Measurements from ENCODE around the gene ADRM1. TPM values are rescaled to one million over a fixed set of nuclear protein-coding genes. Genes with fewer than 3 reads are reported as not detected.

Gene ADRM1
- total RNA-seq, 4 donors from 2014 or later, result 84.7 to 155 (median 146) TPM

DNA sequence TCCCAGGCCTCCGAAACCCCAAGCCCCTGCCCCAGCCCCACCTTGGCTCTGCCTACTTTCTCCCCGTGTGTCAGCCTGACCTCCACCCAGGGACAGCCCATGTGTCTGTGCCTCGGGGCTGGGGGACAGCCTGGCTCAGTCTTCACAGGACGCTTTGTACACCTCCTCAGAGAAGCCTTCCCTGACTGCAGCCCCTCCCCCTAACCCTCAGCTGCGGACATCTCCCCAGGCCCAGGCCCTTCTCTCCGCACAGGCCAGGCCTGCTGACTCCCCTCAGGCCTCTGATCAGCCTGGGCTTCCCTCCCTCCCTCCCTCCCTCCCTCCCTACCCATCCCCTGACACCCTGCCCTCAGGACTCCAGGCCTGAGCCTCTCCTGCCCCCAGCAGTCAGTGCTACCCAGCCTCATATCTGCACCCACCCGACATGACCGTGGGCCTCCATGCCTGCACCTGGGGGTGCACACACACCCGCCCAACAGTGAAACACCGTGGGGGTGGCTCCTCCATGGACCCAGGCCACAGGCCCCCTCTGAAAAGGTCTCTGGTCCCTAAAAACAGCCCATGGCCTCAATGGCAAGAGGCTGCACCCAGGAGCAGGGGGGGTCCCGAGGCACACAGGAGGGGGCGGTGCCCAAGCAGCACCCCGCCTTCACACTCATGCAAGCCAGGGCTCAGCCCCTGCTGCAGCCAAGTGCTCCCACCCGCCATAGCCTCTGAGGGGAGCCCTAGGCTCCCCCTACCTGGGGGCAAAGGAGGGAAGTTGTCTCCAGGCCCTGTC lies 51.4 kb downstream of the ADRM1 start:
- no peak overlapping the region for H3K4me3 ChIP-seq
- no peaks in the 10 kb centered on the region for H3K27me3 ChIP-seq
- WGBS, result 64% methylated on average over 9 of the region's 14 CpGs
- no peaks in the 10 kb centered on the region for H3K9me3 ChIP-seq
- H3K36me3 ChIP-seq, result peaks cover 12% of the 10 kb centered on the region
- TF ChIP-seq POLR2A (IDR thresholded peaks at IDR 0.05) (no peak), CTCF (IDR thresholded peaks at IDR 0.05) (no peak), EP300 (IDR thresholded peaks at IDR 0.05) (no peak), POLR2AphosphoS5 (IDR thresholded peaks at IDR 0.05) (no peak)
- H3K27ac ChIP-seq, result peak overlapping the region; percentile 82
- H3K4me1 ChIP-seq, result peaks cover 95% of the 10 kb centered on the region
- DNase-seq (ENCODE audit: low spot score in 2 of 2), result no peak

GRCh38 chr20:62354811-62355341 lies 52.1 kb downstream of the ADRM1 start:
- Histone ChIP-seq H3K9me3 (no peaks in the 10 kb centered on the region), H3K27me3 (no peaks in the 10 kb centered on the region), H3K36me3 (peaks cover 12% of the 10 kb centered on the region), H3K4me1 (peaks cover 100% of the 10 kb centered on the region), H3K27ac (peak overlapping the region; percentile 82), H3K4me3 (peak overlapping the region; percentile 14)
- TF ChIP-seq CTCF (IDR thresholded peaks at IDR 0.05) (no peak), POLR2AphosphoS5 (IDR thresholded peaks at IDR 0.05) (no peak), EP300 (IDR thresholded peaks at IDR 0.05) (no peak), POLR2A (IDR thresholded peaks at IDR 0.05) (no peak)
- DNase-seq (ENCODE audit: low spot score in 2 of 2), result no peak
- WGBS, result no CpG with 5 or more reads among the region's 16 CpGs

DNA sequence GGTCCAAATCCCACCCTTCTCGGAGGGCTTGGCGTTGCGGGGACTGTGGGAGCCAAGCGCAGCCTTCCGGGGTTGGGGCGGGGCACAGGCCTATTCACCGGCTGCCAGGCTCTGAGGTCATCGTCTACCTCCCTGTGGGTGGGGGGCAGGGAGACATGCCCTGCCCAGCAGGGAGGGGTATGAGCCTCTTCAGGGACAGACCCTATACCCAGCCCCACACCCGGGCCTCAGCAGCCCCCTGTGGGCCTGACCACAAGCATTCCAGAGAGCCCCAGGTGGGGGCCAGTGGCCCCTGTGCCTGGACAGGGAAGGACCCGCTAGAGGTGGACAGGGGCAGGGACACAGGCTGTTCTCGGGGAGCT lies 52.7 kb downstream of the ADRM1 start:
- peaks cover 12% of the 10 kb centered on the region for H3K36me3 ChIP-seq
- H3K27ac ChIP-seq, result peak overlapping the region; percentile 82
- peaks cover 97% of the 10 kb centered on the region for H3K4me1 ChIP-seq
- WGBS, result no CpG with 5 or more reads among the region's 11 CpGs
- H3K27me3 ChIP-seq, result no peaks in the 10 kb centered on the region
- no peaks in the 10 kb centered on the region for H3K9me3 ChIP-seq
- H3K4me3 ChIP-seq, result peak overlapping the region; percentile 14
- DNase-seq (ENCODE audit: low spot score in 2 of 2), result no peak
- TF ChIP-seq EP300 (IDR thresholded peaks at IDR 0.05), result no peak
- no peak for TF ChIP-seq CTCF (IDR thresholded peaks at IDR 0.05)
- no peak for TF ChIP-seq POLR2A (IDR thresholded peaks at IDR 0.05)

- peak overlapping the region; percentile 14 for H3K4me3 ChIP-seq
- no peaks in the 10 kb centered on the region for H3K9me3 ChIP-seq
- H3K36me3 ChIP-seq, result peaks cover 10% of the 10 kb centered on the region
- peak overlapping the region; percentile 82 for H3K27ac ChIP-seq
- no peaks in the 10 kb centered on the region for H3K27me3 ChIP-seq
- TF ChIP-seq POLR2A (IDR thresholded peaks at IDR 0.05), result no peak
- TF ChIP-seq EP300 (IDR thresholded peaks at IDR 0.05), result no peak
- TF ChIP-seq POLR2AphosphoS5 (IDR thresholded peaks at IDR 0.05), result no peak
- TF ChIP-seq CTCF (IDR thresholded peaks at IDR 0.05), result no peak
- WGBS, result 35% methylated on average over 14 of the region's 29 CpGs
- DNase-seq (ENCODE audit: low spot score in 2 of 2), result no peak
- peaks cover 97% of the 10 kb centered on the region for H3K4me1 ChIP-seq
These were observed 53.2 kb downstream of the ADRM1 start for GRCh38 chr20:62355878-62356588.

DNA sequence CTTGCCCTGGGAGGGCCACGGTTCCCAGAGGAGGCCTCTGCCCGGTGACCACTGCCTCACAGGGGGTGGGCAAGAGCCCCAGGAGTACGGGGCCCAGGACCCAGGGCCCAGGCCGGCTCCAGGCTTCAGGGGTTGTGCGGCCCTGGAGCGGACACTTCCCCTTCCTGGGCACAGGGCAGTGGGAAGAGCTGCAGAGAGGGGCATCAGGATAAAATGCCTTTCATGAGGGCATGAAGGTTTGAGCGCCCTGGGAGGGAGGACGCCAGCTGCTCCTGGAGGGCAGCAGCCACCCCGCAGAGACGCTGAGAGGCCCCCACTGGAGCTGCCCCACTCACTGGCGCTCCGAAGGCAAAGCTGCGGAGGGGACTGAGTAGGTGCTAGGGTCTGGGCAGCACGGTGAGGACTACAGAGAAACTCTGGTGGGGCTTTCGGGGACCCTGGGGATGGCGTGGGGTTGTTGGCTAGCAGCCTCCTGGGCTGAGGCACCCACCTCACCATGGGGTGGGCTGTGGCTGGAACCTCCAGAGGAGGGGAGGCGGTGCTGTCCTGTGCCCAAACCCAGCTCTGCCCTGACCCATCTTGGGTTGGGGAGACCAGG lies 53.9 kb downstream of the ADRM1 start:
- 42% methylated on average over 12 of the region's 17 CpGs for WGBS
- Histone ChIP-seq H3K27me3 (no peaks in the 10 kb centered on the region), H3K36me3 (peaks cover 6% of the 10 kb centered on the region), H3K4me3 (peak overlapping the region; percentile 7), H3K27ac (peak overlapping the region; percentile 82), H3K9me3 (no peaks in the 10 kb centered on the region), H3K4me1 (peaks cover 97% of the 10 kb centered on the region)
- TF ChIP-seq CTCF (IDR thresholded peaks at IDR 0.05), result no peak
- TF ChIP-seq POLR2A (IDR thresholded peaks at IDR 0.05), result no peak
- no peak for TF ChIP-seq EP300 (IDR thresholded peaks at IDR 0.05)
- no peak for TF ChIP-seq POLR2AphosphoS5 (IDR thresholded peaks at IDR 0.05)
- no peak for DNase-seq (ENCODE audit: low spot score in 2 of 2)
